Measurements from ENCODE around the gene SLC37A1.
A peak's percentile ranks its signal among the peaks of the same experiment; 100 is the strongest.
"Not testable (repeated sequence)": the region's sequence is repeated elsewhere in the genome, so short reads cannot be mapped to it uniquely, and the experiment has no call there.

The SLC37A1 gene

DNA sequence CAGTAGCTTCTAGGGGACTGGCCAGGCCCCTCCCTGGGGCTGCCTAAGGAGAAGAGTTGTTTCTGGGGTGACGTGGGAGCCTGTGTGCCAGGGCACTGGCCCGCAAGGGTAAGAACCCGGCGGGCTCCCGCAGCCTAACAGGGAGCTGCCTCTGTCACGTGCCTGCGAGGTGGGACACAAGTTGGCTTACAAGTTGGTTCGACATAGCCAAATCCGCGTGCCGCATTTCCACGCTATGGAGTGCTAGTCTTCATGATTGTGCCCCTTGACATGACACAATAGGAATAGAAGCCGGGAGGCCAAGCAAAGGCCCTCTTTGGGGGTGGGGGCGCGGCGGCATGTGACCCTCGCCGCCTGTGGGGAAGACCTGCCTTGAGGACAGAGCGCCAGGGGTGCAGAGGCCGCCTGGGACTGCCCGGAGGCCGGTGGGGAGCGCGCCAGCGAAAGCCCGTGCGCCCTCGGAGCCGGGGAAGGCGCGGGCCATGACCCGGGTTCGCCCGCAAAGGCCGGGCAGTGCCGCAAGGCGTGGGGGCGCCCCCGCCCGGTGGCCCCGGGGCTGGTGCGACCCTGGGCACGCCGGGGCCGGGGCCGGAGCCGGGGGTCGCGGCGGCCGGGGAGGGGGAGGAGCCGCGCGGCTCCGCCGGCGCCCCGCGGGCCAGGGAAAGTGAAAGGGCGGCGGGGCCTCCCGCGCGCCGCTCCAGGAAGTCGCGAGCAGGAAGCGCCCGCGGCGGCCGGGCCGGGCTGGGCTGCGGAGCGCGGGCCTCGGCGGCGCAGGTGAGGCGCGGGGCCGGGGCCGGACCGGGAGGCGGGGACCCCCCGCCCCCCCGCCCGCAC lies at the start of gene SLC37A1:
Gene SLC37A1, plus strand, starts transcription at position 702 of the 834 bp plus-strand sequence. CDS start 4,603 bp downstream, outside the sequence.
- DNase-seq: peak; percentile 35

DNA sequence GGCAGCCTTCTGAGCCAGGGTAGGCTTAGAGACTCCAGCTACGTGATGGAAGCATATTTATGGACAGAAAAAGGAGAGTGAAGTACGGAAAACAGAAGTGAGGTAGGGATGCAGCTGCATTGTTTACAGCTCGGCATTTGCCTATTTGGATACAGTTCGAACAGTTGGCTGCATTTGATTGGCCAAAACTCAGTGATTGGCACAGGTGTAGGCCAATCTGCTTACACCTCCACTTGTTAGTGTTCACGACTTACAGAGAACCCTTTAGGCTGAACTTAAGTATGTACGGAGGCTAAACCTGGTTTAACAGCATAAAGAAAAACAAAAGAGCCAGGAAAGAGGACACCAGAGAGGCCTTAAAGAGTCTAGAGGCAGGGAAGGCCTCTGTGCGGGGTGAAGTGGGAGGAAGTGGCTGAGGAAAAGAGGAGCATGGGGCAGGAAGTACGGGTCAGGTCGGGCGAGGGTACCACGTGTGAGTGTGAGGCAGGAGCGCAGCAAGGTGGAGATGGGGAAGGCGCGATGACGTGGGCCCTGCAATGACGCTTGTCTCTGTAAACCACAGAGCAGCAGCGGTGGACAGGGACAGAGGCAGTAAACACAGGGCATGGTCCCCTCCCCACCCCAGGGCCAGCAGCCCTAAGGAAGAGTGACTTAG lies 49.7 kb upstream of the SLC37A1 start:
- no peak for DNase-seq

DNA sequence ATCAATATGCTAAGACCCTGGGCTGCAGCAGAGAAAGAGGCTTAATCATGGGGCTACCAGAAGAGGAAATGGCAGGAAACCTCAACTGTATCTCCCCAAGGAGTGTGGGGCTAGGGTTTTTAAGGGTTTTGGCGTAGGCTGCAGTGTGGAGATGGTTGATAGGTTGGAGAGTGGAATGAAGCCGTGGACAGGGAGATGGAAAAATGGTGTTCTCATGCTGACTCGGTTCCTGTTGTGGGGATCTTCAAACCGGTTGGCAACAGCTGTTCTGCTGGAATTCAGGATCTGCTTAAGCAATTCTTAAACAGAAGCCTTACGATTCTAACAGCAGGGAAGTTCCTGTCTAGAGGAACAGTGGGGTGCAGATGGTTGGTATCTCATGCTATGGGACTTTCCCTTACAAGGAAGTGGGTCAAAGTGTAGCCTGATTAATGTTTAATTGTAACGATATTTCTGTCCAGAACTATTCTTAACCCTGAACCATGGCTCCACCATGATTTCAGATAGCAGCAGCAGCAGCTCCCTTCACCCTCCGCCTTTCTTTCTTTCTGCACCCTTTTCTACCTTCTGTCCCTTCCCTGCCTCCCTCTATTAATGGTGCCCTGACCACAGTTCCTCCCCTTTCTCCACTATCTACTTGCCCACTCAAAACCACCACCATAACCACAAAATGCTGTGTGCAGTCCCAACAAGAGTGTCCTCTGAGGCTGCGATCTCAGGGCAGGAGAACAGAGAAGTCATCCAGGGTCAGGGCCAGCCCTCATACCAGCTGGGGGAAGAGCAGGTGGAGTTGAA lies 48.4 kb upstream of the SLC37A1 start:
- DNase-seq: no peak

DNA sequence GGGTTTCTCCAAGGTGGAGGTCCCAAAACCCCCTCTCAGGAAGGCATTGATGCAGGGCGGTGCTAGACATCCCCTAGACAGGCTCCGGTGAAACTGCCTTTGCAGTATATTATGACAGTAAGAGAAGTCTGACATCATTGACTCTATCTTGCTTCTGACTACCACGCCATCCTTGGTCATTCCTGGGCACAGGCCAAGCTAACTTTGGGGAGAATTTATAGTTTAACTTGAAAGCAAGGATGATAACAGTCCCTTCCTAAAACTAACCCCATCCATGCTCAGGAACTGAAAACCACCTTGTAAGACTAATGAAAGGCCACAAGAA lies 47.9 kb upstream of the SLC37A1 start:
- no peak for DNase-seq

DNA sequence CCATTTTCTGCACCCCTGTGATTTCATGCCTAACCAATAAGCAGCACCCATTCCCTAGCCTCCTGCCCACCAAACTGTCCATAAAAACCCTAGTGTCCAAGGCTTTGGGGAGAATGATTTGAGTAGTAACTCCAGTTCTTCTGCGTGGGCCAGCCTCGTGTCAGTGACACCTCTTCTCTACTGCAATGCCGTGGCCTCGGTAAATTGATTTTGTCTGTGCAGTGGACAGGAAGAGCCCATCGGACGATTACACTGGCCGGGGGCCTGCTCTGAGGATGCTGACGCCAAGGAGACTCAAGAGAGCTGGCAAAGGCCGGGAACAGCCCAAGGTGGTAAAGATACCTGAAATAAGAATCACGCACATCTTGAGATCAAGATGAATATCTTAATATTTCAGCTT lies 47.0 kb upstream of the SLC37A1 start:
- no peak for DNase-seq

DNA sequence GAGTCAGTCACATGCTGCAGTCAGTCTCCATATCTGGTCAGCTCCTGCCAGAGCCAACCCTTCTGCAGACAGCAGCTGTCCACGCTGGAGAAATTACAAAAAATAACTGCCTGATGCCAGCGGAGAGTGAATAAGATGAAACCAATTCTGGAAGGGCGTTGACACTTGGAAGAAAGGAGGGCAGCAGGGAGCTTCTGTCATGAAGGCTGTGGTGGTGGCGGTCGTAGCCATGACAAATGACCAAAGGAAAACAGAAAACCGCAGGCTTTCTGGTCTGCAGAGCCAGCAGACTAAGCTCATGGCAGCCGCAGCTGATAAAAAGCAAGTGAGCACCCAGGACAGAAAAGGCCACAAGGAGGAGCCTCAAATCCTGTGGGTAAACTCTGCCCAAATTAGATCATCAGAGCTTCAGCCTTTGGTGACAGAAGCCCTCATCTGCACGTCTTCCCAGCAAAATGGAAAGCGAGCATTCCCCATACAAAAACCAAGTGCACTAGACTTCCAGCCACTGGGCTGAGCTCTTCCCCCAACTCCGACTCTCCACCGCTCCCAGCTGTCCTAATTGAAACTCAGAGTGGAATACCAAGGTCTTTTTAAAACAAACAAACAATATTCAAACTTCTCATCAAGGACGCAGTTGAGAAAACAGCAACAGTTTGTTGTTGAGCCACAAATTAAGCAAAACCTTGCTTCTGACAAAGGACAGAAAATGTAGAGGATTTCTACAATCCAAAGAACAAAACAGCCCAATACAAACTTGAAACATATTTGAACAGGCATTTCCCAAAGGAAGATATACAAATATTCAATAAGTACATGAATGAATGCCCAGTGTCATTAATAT lies 46.3 kb upstream of the SLC37A1 start:
- DNase-seq: peak; percentile 45

DNA sequence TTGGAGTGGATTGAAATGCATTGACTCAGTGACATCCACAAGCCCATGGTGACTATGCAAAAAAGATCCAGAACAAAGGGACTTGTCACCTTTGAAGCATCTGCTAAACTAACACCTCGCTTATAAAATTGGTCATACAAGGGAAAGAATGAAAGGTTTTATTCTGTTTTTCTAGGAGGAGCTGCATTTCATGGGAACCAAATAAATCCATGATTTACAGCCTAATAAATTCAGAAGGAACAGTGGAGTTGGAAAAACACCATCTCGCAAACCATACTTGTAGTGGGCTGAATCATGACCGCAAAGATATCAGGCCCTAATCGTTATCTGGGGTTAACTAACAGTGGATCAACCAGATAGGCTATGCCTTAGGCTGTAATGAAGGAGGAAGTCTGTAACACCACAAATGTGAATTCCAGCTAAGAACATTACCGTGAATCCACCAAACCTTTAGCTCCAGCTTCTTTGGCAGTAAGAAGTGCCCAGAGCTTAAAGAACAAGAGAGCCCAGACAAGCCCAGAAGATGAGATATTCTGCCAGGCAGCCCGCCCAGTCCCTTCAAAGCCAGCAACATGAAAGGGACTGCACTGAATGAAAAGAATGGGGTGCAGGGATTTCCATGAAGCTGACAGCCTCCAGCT lies 45.0 kb upstream of the SLC37A1 start:
- DNase-seq: no peak

DNA sequence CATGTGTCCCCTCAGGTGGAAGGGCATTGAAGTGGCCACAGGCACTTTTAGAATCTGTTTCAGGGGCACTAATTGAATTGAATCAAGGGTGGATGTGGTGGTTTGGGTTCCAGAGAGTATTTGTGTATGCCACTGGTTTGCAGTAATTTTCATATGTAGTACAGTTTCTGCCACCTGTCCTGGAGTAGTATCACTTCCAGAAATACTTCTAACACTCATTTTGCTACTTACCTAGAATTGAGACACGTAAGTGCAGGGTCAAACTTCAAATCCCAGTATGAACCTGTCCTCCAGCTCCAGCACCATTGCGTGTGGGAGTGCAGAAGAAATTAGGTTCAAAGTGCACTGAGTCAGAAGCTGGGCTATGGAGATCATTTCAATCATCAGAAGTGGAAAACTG lies 44.4 kb upstream of the SLC37A1 start:
- DNase-seq: no peak

DNA sequence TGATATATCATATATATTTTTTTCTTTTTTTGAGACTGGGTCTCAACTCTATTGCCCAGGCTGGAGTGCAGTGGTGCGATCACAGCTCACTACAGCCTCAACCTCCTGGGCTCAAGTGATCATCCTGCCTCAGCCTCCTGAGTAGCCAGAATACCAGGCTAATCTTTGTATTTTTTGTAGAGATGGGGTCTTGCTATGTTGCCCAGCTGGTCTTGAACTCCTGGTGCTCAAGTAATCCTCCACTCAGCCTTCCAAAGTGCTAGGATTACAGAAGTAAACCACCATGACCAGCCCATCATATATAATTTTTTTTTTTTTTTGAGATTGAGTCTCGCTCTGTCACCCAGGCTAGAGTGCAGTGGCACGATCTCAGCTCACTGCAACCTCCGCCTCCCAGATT lies 43.9 kb upstream of the SLC37A1 start:
- DNase-seq: not testable (repeated sequence)

DNA sequence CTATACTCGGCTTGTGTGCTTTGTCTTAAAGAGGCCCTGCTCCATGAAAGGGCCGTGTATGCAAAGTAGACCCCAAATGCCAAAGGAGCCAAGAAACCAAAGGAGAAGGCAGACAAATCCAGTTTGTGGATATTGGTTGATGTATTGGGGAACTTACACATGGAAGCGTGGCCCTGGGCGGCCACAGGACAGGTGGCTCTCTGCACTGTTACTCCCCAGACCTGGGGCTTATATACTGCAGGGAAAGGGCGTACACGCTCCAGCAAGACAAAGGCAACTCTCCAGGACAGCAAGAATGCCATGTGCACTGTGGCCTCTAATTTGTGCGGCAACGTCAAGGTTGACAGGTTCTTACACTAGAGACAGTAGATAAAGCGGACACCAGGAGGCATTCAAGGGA lies 42.4 kb upstream of the SLC37A1 start:
- DNase-seq: no peak

DNA sequence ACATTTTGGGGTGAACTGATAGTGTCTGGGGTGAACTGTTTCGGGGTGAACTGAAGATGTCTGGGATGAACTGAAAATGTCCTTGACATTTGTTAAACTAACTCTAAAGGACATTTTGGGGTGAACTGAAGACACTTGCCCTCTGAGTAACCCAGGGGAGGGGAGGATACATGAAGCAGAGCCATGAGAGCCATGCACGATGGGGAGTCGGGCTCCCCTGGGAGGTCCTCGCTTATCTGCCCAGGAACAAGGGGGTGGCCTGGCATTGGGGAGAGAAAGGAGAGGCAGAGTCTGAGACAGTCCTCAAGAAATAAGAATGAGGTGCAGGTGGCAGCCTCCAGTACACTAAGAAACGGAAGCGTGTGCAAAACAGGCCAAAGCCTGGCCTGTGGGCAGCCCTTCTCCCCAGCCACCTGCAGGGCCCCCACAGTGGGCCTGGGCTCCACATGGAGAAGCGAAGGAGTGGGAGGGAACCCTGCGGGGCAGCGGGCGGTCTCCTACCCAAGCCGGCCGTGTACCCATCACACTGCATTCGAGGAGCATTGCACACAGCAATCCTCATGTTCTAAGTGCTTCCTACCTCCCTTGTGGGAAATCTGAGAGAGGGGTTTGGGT lies 41.8 kb upstream of the SLC37A1 start:
- no peak for DNase-seq

DNA sequence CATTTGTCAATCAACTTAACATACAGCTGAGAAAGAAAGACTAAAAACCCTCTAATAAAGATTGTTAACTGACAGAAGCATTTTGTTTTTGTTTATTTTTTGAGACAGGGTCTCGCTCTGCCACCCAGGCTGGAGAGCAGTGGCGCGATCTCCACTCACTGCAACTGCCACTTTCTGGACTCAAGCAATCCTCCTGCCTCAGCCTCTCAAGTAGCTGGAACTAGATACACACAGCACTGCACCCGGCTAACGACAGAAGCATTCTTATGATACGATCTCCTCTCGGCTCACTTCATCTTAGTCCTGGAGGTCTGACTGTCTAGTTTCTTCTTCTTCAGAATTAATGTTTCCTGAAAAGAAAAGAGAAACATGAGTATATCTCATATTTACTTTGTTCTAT lies 41.1 kb upstream of the SLC37A1 start:
- DNase-seq: no peak

DNA sequence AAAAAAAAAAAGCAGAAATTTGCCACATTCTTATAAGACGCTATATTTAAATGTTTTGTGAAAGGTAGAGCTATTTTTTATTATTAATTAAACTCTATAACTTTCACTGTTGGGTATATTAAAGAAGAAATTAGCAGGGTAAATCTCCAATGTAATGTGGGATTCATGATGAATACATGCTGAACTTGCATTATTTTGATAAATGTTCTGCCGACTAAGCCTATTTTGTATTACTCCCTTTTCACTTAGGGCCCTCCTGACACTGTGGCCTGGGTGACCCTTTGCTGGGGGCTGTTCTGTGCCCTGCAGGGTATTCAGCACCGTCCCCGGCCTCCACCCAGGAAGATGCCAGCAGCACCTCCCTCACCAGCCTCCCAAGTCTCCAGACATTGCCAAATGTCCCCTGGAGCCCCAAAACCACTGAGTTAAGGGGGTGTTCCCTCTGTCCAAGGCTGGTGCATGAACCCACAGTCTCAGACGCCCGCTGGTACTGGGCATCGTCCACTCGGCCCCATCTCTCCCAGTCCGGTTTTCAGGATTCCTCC lies 40.1 kb upstream of the SLC37A1 start:
- no peak for DNase-seq

DNA sequence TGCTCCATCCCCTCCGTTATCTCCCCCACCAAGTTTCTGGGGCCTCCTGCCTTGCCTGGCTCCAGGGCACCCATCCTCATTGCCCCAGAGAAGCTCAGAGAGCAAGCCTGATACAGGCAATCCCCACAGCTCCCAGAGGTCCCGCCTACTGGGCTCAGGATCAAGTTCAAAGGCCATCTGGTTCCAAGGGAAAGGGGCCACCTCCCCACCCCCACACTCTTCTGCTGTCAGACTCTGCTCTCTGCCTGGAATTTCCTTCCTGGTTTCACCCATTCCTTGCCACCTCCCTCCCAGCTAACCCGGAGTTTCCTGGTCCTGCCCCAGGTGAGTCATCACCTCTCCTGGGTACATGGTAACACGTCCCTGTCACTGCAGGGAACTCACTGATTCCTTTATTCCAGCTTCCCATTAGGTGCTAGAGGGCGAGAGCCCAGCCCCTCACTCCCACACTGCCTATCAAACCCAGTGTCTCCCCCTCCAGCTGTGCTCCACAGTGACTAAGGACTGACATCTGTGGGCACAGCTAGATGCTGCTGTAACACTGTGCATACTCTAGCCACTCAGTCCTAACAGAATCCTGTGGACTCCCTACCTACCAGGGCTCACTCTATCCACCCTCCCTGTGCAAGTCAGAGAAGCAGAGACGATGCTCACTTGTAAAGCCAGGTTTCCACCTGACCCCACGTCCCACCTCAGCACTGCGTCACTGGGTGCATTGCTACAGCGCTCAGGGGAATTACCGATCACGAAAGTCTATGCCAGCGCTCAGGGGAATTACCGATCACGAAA lies 39.4 kb upstream of the SLC37A1 start:
- no peak for DNase-seq

DNA sequence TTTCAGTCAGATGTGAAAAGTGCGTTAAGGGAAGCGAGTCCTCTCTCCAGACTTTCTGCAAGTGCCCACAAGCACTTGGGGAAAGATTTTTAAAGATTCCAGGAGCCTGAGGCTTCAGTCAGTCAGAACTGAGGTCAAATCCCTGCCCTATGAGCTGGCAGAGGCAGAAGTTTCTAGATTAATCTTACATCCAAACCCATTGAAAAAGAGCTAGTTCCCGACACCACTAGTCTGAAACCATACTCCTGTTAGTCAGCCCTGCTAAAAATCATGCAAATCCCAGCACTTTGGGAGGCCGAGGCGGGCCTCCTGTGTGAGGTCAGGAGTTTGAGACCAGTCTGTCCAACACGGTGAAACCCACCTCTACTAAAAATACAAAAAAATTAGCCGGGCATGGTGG lies 38.6 kb upstream of the SLC37A1 start:
- DNase-seq: no peak

DNA sequence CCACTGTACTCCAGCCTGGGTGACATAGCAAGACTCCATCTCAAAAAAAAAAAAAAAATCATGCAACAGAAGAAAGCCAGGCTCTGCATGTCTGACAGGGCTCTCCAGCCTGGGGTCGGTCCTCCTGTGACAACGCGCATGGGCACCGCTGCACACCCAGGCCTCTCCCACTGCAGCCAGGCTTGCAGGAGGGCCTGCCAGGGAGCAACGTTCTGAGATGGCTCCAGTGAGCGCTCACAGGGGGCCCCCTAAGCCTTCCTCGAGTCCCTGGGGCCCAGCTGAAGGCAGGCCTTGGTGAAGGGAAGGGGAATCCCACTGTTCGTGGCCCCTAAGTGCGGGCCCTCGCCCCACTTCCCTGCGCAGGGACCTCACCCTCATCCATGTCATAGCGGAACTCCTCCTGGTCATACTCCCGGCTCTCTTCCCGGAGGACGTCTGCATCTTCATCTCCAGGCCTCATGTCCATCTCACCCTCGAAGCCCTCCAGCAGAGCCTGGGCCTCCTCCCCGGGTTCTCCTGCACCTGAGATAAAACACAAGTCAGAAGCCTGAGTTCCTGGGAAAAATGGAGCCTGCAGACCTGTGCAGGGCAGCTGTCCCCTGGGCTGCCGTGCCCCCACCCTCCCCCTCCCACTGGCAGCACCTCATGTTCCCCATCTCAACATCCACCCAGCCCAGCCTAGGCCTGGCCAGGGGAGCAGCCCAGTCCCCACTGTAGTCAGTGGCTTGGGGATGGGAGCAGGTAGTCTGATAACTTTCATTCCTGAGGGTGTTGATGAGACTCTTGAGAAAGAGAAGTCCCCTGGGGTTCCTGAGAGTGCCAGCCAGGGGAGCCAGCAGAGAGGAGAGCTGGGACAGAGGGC lies 37.9 kb upstream of the SLC37A1 start:
- no peak for DNase-seq

DNA sequence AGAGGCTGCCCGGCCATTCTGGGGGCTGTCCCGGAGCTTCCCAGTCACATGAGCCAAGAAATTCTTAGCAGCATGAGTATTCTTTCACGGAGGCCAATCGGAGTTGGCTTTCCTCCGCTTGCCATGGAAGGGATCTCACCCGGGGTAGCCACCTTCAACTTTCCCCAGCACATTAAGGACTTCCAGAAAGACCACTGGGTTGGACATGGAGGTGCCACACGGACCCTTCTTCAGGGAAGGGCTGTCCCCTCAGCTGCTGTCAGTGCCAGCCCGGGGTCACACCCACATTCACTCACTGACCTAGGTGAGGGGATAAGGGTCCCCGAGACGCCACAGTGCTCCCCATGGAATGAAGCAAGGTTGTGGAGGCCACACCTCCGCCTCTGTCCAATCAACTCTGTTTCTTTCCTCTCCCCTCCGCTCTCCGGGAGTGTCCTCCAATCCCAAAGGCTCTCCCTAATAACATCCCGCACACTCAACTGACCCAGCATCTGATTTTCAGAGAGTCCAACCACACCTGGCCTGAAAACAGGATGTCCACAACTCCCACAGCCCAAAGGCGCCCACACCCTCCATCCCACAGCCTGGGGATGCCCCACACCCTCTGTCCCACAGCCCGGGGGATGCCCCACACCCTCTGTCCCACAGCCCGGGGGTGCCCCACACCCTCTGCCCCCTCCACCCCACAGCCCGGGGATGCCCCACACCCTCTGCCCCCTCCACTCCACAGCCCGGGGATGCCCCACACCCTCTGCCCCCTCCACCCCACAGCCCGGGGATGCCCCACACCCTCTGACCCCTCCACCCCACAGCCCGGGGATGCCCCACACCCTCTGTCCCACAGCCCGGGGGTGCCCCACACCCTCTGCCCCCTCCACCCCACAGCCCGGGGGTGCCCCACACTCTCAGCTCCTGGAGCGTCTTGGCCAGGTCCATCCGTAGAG lies 37.0 kb upstream of the SLC37A1 start:
- DNase-seq: no peak

DNA sequence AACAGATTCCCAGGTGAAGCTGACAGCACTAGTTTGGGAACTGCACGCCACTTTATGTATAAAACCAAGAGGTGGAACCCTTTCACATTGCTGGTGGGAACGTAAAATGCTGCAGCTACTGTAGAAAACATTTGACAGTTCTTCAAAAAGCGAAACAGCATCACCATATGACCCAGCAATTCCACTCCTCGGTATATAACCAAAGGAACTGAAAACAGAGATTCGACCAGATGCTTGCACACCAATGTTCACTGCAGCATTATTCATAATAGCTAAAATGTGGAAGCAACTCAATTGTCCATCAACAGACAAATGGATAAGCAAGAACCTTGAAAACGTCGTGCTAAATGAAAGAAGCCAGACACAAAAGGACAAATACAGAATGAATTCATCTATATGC lies 35.1 kb upstream of the SLC37A1 start:
- no peak for DNase-seq

DNA sequence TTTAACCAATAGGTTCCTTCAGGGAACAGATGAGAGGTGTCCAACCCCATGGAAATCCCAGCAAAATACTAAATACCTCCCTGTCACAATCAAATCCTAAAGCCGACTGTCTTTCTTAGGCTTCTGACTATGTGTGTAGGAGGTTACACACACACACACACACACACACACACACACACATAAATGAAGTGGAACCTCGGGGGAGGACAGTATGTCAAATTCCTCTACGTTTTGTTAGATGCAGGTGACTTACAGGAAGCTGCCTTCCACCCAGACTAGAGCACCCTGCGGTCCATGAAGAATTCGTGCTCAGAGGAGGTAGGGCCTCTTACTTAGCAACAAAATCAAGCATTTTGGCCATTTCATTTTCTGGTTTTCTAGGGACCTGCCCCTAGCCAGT lies 34.1 kb upstream of the SLC37A1 start:
- DNase-seq: no peak
